Measurements from ENCODE around the gene NFU1.

DNA sequence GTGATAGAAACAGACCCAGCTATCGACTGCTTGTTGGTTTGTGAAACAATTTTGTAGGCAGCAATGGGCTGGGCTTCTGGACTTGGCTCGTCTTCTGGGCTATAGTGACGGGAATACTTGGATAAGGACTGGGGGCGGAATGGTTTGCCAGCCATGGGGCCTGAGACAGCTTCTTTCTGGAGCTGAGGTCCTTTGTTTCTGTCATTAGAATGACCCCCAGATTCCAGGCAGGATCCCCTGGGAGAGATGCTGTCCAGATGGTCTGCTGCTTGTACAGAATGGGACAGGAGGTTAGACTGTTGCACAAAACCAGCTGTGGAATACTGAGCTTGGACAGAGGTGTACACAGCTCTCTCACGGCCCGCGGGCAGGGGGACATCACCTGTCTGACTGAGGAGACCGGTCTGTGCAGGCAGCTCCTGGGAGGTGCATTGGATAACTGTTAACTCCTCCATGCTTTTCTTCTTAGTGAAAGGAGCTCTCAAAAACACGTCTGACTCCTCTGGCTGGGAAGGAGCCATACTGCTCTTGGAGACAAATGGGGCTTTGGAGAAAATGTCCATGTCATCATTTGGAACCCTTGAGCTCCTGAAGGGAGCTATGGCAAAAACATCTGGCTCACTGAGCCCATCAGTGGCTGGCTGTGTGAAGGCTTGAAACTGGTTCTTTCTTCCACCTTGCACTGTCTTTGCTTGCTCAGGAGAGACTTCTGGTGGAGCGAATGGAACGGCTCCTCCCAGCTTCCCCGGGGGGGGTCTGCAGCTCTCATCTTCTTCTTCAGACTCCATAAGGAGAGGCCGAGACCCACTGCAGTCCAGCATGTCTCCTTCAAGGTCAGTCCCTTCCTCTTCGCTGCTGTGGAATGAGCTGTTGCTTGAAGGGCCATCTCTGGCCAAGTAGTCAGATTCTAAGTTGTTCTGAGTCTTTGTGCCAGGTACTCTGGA lies 28.6 kb upstream of the NFU1 start:
- TF ChIP-seq EZH2phosphoT487 (conservative IDR thresholded peaks at IDR 0.05; ENCODE audit: low read length): no peak
- TF ChIP-seq CTCF (IDR thresholded peaks at IDR 0.05; ENCODE audit: insufficient read depth, low read length, poor library complexity, severe bottlenecking): no peak

Data from SU-DHL-6 (cell line).